Smooth muscle cell (in vitro differentiated cells): Measurements from ENCODE around the gene SLC12A8. TPM values are rescaled to one million over a fixed set of nuclear protein-coding genes. Genes with fewer than 3 reads are reported as not detected.

Experiments
- DNase-seq: peaks from one replicate; lab custom pipeline; 2025; ENCODE audit not compliant: unreplicated experiment; lab: John Stamatoyannopoulos, UW
- H2AFZ ChIP-seq: fragments of 200-600 bp; sonication (generic); 2 replicates; pipeline ENCODE4 v1.6.0; 2016; ENCODE audit warnings: antibody characterized with exemption, low read depth, mild to moderate bottlenecking
- H3F3A ChIP-seq: fragments of 200-600 bp; sonication (generic); 2 replicates; pipeline ENCODE4 v1.6.0; 2017; ENCODE audit warnings: antibody characterized with exemption, low read depth
- H3K27ac ChIP-seq: fragments of 200-600 bp; sonication (generic); 2 replicates; pipeline ENCODE4 v1.5.1; 2016; ENCODE audit warnings: low read depth, mild to moderate bottlenecking
- H3K27me3 ChIP-seq: fragments of 200-600 bp; sonication (generic); 2 replicates; pipeline ENCODE4 v1.6.1; 2016; ENCODE audit warnings: low read depth, mild to moderate bottlenecking
- H3K36me3 ChIP-seq: fragments of 200-600 bp; sonication (generic); 2 replicates; pipeline ENCODE4 v1.5.1; 2016; ENCODE audit warnings: low read depth
- H3K4me1 ChIP-seq: fragments of 200-600 bp; sonication (generic); 2 replicates; pipeline ENCODE4 v1.5.1; 2016; ENCODE audit warnings: low read depth
- H3K4me2 ChIP-seq: fragments of 200-600 bp; sonication (generic); 2 replicates; pipeline ENCODE4 v1.6.0; 2016; ENCODE audit warnings: mild to moderate bottlenecking
- H3K4me3 ChIP-seq: fragments of 200-600 bp; sonication (generic); 2 replicates; pipeline ENCODE4 v1.5.1; 2016; ENCODE audit warnings: mild to moderate bottlenecking
- H3K79me2 ChIP-seq: fragments of 200-600 bp; sonication (generic); 2 replicates; pipeline ENCODE4 v1.6.0; 2016; ENCODE audit warnings: low read depth, mild to moderate bottlenecking
- H3K9ac ChIP-seq: fragments of 200-600 bp; sonication (generic); 2 replicates; pipeline ENCODE4 v1.6.0; 2016; ENCODE audit warnings: low read depth
- H3K9me3 ChIP-seq: fragments of 200-600 bp; sonication (generic); replicated peaks from 2 replicates; pipeline ENCODE4 v1.5.1; 2016; ENCODE audit warnings: low read depth
- H4K20me1 ChIP-seq: fragments of 200-600 bp; sonication (generic); 2 replicates; pipeline ENCODE4 v1.6.0; 2016; ENCODE audit warnings: low read depth
- CTCF ChIP-seq: fragments of 200-600 bp; sonication (generic); IDR thresholded peaks from 2 replicates; pipeline ENCODE4 v1.5.1; 2017; ENCODE audit warnings: borderline replicate concordance, mild to moderate bottlenecking, antibody characterized with exemption; ENCODE audit not compliant: insufficient read depth, poor library complexity, severe bottlenecking
- WGBS: methylation state at CpG from one replicate; pipeline ENCODE4 v1.1.7; 2016; ENCODE audit warnings: low lambda C conversion rate; 5-methylcytosine and 5-hydroxymethylcytosine counted together
- polyA plus RNA-seq: library from polyadenylated mRNA; unstranded; fragments of >200 nt; fragmentation: Nextera tagmentation; extraction: Ambion mirVana; gene quantifications from 2 replicates; pipeline ENCODE4 v1.2.1, GENCODE V29; 2016
- total RNA-seq: library from RNA; depleted of rRNA; stranded (reverse); fragments of >200 nt; gene quantifications from 2 replicates; pipeline ENCODE4 v1.2.3, GENCODE V29; 2014

Gene SLC12A8
- 40.3 and 54.3 TPM in 2 replicates for total RNA-seq
- 28.5 and 31.7 TPM in 2 replicates for polyA plus RNA-seq

GRCh38 chr3:125212509-125213363, at the start of gene SLC12A8:
Gene SLC12A8 (minus strand): TSS chr3:125212748. CDS start chr3:125211349, 1,399 bp downstream.
- WGBS = 28% methylated on average over 28 of the region's 55 CpGs
- H3K9ac ChIP-seq = peak within 1 kb of the TSS; percentile 72

GRCh38 chr3:125262161-125262560, 49.6 kb upstream of the SLC12A8 start:
- Histone ChIP-seq H4K20me1 (peaks cover 11% of the 10 kb centered on the region), H3K9ac (no peak overlapping the region), H3K4me1 (no peaks in the 10 kb centered on the region), H3K27me3 (no peaks in the 10 kb centered on the region), H3K4me3 (no peak overlapping the region), H3K27ac (no peak overlapping the region), H3K79me2 (no peaks in the 10 kb centered on the region), H2AFZ (no peak overlapping the region), H3K4me2 (no peak overlapping the region), H3F3A (no peaks in the 10 kb centered on the region), H3K36me3 (peaks cover 5% of the 10 kb centered on the region), H3K9me3 (no peaks in the 10 kb centered on the region)
- no peak for DNase-seq
- 91% methylated on average over 1 of the region's 1 CpG for WGBS
- no peak for TF ChIP-seq CTCF

More at GRCh38 chr3:125212509-125213363, at the start of gene SLC12A8:
- no peak for TF ChIP-seq CTCF
- Histone ChIP-seq H3K27me3 (no peaks in the 10 kb centered on the region), H4K20me1 (no peaks in the 10 kb centered on the region), H3K4me3 (peak within 1 kb of the TSS; percentile 69), H2AFZ (peak within 1 kb of the TSS; percentile 76), H3K27ac (no peak within 1 kb of the TSS), H3K4me2 (peak within 1 kb of the TSS; percentile 99), H3K4me1 (peaks cover 15% of the 10 kb centered on the region), H3K9me3 (no peaks in the 10 kb centered on the region), H3F3A (no peaks in the 10 kb centered on the region), H3K36me3 (no peaks in the 10 kb centered on the region), H3K79me2 (no peaks in the 10 kb centered on the region)
- no peak for DNase-seq

GRCh38 chr3:125261031-125261430, 48.5 kb upstream of the SLC12A8 start:
- DNase-seq = no peak
- Histone ChIP-seq H3K27me3 (no peaks in the 10 kb centered on the region), H3F3A (no peaks in the 10 kb centered on the region), H3K27ac (no peak overlapping the region), H4K20me1 (peaks cover 1% of the 10 kb centered on the region), H3K9me3 (no peaks in the 10 kb centered on the region), H3K4me3 (no peak overlapping the region), H3K4me1 (no peaks in the 10 kb centered on the region), H3K79me2 (no peaks in the 10 kb centered on the region), H2AFZ (no peak overlapping the region), H3K36me3 (peaks cover 12% of the 10 kb centered on the region), H3K9ac (no peak overlapping the region), H3K4me2 (no peak overlapping the region)
- TF ChIP-seq CTCF = no peak
- WGBS = 93% methylated on average over 1 of the region's 1 CpG
